Activated T-helper 1 cell treated with anti-CD3 and anti-CD28 coated beads, Interleukin-2, amount 50 U/mL, for 16 hours (primary cell): Measurements from ENCODE around the gene TTLL11.
"Not testable (repeated sequence)": the region's sequence is repeated elsewhere in the genome, so short reads cannot be mapped to it uniquely, and the experiment has no call there.

Source experiments
- DNase-seq, 2 donors: peaks; one replicate each; pipeline ENCODE4 v3.0.0-alpha.2; 2020; ENCODE audit warnings: low read depth in 1 of 2, low spot score in 1 of 2

TTLL11 gene

DNA sequence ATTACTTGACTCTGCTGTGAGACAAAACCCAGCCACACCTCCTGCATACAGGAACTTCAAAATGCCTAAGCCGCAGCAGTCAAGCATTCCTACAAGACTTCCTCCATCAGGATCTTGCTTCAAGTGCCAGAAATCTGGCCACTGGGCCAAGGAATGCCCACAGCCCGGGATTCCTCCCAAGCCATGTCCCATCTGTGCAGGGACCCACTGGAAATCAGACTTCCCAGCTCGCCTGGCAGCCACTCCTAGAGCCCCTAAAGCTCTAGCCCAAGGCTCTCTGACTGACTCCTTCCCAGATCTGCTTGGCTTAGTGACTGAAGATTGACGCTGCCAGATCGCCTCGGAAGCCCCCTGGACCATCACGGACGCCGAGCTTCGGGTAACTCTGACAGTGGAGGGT, 300.6 kb downstream of the TTLL11 start:
- DNase-seq, result not testable (repeated sequence)

DNA sequence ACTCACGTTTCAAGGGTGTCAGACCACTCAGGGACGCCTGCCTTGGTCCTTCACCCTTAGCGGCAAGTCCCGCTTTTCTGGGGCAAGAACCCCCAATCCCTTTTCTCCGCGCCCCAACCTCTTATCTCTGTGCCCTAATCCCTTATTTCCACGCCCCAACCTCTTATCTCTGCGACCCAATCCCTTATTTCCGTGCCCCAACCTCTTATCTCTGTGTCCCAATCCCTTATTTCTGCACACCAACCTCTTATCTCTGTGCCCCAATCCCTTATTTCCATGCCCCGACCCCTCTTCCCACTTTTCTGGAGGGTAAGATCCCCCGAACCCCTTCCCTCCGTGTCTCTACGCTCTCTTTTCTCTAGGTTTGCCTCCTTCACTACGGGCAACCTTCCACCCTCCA, 302.3 kb downstream of the TTLL11 start:
- no peak for DNase-seq

DNA sequence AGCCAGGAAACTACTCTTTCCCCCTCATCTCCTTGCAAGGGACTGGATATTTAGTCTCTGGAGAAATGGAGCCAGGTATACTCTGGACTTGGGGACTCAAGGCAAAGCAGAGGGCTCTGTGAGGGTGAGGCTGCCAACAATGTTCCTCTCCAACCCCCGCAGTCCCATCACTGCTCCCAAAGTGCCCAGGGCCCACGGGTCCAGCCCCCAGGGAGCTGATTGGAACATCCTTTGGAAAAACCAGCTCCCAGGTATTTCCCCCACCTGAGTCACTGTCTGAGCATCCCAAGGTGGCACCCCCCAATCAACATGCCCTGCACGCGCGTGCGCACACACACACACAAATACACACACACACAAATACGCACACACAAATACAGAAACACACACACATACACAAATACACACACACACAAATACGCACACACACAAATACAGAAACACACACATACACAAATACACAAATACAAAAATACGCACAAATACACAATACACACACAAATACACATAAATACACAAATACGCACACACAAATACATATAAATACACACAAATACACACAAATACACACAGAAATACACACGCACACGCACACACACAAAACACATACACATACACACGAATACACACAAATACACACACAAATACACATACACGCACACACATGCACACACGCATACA, 304.3 kb downstream of the TTLL11 start:
- DNase-seq, result no peak

DNA sequence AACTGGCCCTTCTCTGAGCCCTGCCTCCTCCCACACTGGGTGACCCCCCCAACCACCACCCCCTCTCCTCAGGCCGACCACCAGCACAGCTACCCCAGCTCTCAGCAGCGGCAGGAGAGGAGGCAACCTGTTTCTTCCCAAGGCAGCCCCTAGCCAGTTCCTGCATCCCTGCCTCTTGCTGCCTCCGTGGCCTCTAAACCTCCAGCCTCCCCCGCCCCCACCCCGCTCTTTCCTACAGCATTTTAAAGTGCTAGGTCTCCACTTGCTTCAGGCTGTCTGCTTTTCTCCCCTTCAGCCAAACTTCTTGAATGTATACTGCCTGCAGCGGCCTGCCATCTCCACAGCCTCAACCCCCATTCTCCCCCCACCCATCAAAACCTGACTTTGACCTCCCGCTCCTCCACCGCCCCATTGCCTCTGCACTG, 306.1 kb downstream of the TTLL11 start:
- DNase-seq, result no peak

GRCh38 chr9:121786543-121786948, 306.6 kb downstream of the TTLL11 start:
- no peak for DNase-seq

DNA sequence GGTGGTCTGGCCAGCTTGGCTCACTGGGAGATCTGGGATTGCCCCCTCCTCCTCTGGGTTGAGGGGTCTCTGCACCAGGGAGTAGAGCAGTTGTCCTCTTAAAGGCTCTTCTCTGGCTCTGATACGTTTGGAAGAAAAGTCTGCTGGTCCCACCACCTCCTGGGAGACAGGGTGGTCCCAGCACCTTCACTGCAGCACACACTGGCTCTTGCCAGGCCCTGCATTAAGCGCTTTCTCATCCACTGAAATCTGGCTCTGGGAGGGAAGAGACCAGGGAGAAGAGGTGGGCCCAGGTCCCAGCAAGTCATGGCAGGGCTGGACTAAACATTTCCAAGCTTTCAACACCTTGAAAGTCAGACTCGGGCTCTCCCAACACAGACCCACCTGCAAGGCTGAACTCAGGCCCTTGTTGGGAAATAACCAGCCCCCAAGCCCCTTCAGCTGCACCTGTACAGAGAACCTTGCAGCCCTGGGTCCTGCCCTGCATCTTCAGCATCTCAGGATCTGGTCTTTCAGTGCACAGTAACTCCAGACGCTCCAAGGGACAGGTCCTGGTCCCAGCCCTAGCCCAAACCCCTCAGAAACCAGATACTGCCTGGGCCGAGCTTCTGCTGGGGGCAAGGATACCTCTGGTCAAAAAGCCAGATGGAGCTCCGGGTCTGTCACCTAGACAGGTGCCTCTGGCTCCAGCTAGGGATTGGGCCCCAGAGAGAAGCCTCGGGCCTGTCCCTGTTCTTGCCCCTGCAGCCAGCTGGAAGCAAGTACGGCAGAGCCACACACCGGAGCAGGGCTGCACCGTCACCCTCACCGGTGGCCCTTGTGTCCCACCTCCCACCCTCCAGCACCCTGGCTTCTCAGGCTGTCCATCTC, 307.2 kb downstream of the TTLL11 start:
- DNase-seq, result no peak

DNA sequence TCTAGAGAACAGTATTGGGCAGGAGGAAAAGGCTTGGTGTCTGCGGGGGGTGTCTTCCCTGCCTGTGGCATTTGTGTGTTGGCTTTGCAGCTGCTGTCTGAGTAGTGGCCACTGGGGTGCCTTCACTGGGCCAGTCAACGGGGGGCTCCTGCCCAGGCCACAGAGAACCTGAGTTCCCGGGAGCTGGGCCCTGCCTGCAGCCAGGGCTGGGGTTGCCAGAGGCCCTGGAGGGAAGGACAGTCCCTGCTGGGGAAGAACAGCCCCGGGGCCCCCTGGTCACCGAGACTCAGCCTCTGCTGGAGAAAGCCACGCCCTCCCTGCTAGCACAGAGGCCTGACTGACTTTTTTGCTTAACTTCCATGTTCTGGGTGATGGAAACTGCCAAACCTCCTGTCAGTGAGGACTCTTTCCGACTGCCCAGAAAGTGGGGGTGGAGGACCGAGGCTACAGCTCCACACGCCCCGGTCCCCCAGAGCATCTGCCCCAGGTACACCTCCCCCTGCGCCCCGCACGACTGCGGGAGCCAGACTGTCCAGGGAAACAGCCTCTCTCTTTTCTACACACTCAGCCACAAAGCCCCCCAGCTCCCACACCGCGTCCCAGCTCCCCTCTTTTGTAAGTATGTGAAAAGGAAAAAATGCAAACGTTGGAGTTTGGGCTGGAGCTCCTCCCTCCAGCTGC, 308.2 kb downstream of the TTLL11 start:
- DNase-seq, result no peak

- DNase-seq, result no peak
These were observed 309.3 kb downstream of the TTLL11 start for GRCh38 chr9:121783521-121784507.

GRCh38 chr9:121783111-121783510, 310.0 kb downstream of the TTLL11 start:
- DNase-seq, result no peak

DNA sequence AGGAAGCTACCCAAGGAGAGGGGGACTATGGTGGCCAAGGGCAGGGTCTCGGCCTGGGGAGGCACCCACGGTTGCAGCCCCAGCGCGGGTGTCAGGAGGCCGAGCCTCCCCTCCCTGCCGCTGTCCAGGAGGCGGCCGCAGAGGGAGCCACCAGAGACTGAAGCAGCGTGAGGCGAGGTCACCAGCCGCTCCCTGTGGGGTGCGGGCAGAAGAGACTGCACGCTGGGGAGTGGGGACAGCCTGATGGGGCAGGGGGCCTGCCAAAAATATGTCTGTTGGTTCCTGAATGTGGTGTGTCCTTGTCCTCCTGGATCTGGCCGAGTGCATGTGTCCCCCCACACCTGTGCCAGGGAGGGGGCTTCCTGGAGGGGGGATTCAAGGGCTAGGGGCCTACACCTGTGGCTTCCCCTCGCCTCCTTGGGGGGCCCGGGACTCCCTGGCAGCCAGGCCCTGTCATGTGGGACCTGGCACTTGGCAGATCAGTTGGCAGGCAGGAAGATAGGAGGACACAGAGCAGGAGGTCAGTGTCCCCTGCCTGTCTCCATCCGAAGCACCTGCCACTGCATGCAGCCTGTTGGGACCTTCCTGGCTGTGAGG, 310.5 kb downstream of the TTLL11 start:
- no peak for DNase-seq

DNA sequence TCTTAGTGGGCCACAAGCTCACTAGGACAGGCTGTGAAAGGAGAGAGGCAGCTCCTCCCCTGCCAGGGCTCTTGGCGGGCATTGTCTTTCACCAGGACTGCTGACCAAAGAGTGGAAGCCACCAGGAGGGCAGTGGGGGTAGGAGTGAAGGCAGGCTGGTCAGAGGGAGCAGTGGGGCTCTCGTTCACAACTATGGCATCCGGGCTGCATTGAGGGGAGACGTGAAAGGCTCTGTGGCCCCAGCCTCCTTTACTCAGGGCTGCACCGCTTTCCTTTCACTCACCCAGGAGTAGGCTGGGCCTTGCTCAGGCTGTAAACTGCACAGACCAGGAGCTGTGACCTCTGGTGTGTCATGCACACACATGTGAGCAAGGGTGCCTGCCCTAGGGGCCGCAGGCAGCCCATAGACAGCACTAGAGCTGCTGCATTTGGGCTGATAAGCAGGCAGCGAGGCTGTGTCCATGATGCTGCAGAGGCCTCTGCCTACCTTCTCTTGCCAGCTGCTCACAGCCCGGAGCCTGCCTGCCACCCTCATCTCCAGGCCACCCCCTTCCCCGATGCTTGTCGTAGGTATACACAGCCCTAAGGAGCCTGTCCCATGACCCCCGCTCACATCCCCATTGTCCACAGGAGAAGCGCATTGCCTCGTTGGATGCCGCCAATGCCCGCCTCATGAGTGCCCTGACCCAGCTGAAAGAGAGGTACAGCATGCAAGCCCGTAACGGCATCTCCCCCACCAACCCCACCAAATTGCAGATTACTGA, 311.2 kb downstream of the TTLL11 start:
- DNase-seq, result no peak

DNA sequence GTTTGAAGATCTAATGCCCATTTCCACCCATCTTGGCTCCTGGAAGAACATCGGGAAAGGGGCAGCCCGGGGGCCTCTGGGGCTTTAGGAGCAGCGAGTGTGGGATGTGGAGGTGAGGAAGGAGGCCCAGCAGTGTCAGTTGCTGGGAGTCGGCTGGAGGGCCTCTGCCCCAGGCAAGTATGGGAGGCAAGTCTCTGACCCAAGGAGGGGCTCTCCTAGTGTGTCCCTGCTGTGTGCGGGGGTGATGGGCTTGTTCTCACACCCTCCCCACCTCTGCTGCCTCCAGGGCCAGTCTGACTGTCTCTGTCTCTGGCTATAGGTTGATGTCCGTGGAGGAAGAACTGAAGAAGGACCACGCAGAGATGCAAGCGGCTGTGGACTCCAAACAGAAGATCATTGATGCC, 312.0 kb downstream of the TTLL11 start:
- no peak for DNase-seq

DNA sequence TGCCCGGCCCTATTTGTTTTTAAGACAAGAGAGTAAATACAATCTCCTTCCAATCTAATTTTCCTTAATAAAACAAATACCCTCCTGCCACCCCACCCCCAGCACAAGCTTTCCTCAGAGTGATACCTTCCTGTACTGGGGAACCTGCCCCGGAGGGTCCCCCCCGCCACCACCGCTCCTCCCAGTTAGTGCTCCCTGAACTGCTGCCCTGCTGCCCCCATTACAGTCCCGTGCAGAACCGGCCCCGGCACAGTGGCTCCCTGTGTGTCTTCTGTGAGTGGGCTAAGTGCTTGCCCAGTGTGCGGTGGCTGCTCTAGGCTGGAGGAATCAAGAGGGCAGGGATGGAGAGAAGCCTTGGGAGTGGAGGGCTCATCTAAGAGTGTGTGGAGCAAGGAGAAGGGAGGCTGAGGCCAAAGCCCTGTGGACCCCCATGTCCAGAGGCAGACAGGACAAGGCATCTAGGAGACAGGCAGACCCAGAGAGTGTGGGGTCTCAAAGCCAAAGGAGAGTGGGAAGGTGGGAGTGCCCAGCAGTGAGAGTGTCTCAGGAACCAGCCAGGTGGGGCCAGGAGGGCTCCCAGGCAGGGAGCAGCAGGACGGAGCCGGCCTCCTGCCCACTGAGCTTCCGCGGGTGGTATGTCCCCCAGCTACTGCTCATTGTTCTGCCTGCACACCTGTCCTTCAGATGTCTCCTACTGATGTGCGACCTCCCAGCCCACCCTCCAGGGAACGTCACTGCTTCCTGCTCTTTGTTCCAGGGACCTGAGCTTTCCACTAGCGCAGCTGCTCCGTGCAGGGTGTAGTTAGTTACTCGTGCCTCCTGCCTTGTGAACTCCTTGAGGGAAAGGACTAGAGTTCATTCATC, 312.7 kb downstream of the TTLL11 start:
- no peak for DNase-seq

GRCh38 chr9:121779381-121780117, 313.6 kb downstream of the TTLL11 start:
- no peak for DNase-seq

- no peak for DNase-seq
These were observed 314.6 kb downstream of the TTLL11 start for GRCh38 chr9:121778252-121779225.

GRCh38 chr9:121776739-121777637, 316.1 kb downstream of the TTLL11 start:
- no peak for DNase-seq
